T-helper 1 cell treated with Interleukin-12 subunit alpha and Interleukin-12 subunit beta and Interleukin-4 antibody, amounts not matched to agents 30 μg/mL and 1 μg/mL, for 36 hours (primary cell): ENCODE data around the gene HOXC5.
"Not testable (repeated sequence)": the region's sequence is repeated elsewhere in the genome, so short reads cannot be mapped to it uniquely, and the experiment has no call there.

Experiments used
- H3K27ac Mint-ChIP-seq: one replicate; pipeline ENCODE4 v1.8.0; 2021; ENCODE audit warnings: mild to moderate bottlenecking, mixed read lengths
- H3K27me3 Mint-ChIP-seq: one replicate; pipeline ENCODE4 v1.8.0; 2021; ENCODE audit warnings: low read depth, mixed read lengths
- H3K36me3 Mint-ChIP-seq: one replicate; pipeline ENCODE4 v1.8.0; 2021; ENCODE audit warnings: low read depth, mixed read lengths
- H3K4me1 Mint-ChIP-seq: one replicate; pipeline ENCODE4 v1.8.0; 2021; ENCODE audit warnings: low read depth, mixed read lengths
- H3K4me3 Mint-ChIP-seq: one replicate; pipeline ENCODE4 v1.8.0; 2021; ENCODE audit warnings: mild to moderate bottlenecking, moderate library complexity, mixed read lengths
- H3K9me3 Mint-ChIP-seq: one replicate; pipeline ENCODE4 v1.8.0; 2021; ENCODE audit warnings: mixed read lengths

The HOXC5 gene

DNA sequence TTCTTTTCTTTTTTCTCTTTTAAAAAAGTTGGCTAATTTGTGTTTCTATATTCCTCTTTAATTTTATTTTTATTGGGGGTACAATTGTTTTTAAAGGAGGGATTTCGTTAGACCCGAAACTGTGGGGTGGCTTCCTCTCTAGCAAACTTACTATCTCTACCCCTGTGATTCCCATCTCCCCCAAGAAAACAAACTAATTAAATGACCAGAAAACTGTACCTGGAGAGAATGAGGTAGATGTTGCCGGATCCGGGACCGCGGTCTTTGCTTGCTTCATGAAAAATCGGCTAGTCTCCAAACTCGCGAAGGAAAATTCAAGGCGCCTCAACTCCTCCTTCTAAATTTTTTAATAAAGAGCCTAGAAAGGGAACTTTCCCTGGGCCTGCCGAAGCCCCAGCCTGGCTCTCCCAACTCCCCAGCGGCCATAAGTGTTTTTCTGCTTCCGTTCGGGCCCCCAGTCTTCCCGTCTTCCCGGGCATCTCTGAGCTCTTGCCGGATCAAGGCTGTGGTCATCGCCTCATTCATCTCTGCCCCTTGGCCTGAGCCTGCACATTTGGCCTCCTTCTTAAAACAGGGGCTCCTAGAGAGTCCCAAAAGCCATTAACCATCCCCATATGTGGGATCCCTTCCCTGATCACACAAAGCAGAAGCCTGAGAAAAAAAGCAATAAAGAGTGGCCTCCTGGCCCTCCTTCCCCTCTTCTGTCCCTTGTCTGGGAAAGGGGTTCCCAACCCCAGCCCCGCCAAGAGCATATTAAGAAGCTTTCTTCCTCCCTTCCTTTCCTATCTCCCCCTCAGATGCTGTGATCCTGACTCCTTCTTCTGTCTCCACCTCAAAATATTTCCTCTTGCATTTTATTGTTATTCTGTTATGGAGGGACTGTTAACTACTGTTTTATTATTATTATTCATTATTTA lies 47.4 kb downstream of the HOXC5 start:
- H3K27ac Mint-ChIP-seq: peak overlapping the region; percentile 11
- not testable (repeated sequence) for H3K9me3 Mint-ChIP-seq, H3K36me3 Mint-ChIP-seq, H3K4me3 Mint-ChIP-seq
- H3K4me1 Mint-ChIP-seq: peaks cover 25% of the 10 kb centered on the region
- peaks cover 27% of the 10 kb centered on the region for H3K27me3 Mint-ChIP-seq

DNA sequence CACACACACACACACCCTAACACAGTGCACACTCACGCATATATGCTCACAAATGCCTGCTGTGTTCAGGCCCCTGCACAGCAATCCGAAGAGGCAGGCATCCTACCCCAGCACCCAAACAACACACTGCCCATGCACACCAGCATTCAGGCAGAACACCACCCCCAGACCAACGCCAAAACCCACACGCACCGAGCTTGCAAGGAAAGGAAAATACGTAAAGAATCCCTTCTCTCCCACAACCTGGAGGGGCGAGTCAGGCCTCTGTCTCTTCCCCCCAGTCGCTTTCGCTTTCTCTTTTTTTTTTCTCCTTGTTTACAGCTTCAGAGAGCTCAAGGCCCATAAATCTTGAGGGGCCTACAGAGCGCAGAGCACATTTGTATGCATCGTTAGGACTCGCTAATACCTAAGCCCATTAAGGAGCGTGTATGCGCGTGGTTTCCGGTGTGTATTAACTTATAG lies 48.2 kb downstream of the HOXC5 start:
- not testable (repeated sequence) for H3K9me3 Mint-ChIP-seq, H3K36me3 Mint-ChIP-seq
- peaks cover 25% of the 10 kb centered on the region for H3K4me1 Mint-ChIP-seq
- H3K27me3 Mint-ChIP-seq: peaks cover 27% of the 10 kb centered on the region
- peak overlapping the region; percentile 84 for H3K27ac Mint-ChIP-seq
- peak overlapping the region; percentile 81 for H3K4me3 Mint-ChIP-seq

DNA sequence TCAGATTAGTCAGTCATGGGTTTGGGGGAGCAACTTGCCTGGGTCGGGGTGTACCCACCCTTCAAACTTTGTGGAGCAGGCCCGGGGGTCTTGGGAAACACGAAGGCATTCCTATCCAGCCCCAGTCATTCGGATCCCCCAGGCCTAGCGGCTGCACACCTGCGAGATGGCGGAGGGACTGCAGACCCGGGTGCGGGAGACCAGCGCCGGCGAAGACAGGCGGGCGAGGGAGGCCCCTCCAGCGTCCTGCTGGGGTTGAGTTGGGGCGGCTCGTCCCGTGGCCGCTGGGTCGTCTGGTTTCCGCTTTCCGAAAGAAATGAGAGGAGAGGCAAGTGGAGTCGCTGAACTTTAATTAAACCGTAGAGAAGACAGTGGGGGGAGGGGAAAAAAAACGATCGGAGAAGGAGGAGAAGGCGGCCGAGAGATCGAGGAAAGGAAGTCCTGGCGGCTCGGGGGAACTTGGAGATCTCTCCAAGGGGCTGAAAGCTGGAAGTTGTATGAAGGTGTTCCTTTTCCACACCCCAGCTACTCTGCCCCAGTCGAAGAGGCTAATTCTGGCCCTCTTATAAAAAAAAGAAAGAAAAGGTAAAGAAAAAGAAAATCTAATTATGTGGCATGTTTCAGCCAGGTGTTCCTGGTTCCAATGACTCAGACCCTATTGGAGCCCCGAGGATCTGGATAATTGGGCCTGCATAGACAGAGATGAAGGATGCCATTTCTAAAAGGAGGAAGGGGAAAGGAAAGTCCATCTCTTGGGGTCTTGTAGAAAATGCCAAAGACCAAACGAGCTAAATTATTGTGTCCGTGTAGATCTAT lies 48.9 kb downstream of the HOXC5 start:
- H3K9me3 Mint-ChIP-seq, H3K36me3 Mint-ChIP-seq: not testable (repeated sequence)
- peak overlapping the region; percentile 81 for H3K4me3 Mint-ChIP-seq
- peak overlapping the region; percentile 83 for H3K27ac Mint-ChIP-seq
- peaks cover 25% of the 10 kb centered on the region for H3K4me1 Mint-ChIP-seq
- H3K27me3 Mint-ChIP-seq: peaks cover 31% of the 10 kb centered on the region

DNA sequence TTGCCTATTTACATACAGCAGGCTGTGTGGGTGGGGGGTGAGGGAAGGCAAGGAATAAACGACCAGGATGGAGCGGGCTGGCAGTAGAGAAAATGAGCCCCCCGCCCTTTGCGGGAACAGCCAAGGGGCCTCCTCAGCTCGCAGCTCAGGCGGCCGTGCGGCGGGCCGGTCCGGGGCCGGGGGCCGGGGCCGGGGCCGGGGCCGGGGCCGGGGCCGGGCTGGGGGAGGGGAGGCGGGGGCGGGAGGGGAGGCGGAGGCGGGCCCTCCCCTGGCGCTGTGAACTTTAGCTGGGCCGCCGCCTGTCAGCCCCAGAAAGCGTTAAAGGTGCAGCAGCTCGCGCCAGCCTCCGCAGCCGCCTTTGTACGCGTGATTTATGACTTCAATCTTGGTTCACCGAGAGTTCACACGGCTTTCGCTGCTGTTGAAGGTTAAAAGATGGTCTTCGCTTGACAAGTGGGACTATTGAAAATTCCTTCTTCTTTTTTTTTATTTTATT lies 49.6 kb downstream of the HOXC5 start:
- Mint-ChIP-seq H3K27me3 (peaks cover 31% of the 10 kb centered on the region), H3K4me1 (peaks cover 25% of the 10 kb centered on the region), H3K27ac (peak overlapping the region; percentile 83), H3K9me3 (no peaks in the 10 kb centered on the region), H3K36me3 (no peaks in the 10 kb centered on the region), H3K4me3 (peak overlapping the region; percentile 81)
